Measurements from ENCODE around the gene COL9A1. TPM values are rescaled to one million over a fixed set of nuclear protein-coding genes. Genes with fewer than 3 reads are reported as not detected.

The COL9A1 gene
- total and polyA plus RNA-seq, 7 donors: 0.03 to 0.10 TPM; not detected in 5

DNA sequence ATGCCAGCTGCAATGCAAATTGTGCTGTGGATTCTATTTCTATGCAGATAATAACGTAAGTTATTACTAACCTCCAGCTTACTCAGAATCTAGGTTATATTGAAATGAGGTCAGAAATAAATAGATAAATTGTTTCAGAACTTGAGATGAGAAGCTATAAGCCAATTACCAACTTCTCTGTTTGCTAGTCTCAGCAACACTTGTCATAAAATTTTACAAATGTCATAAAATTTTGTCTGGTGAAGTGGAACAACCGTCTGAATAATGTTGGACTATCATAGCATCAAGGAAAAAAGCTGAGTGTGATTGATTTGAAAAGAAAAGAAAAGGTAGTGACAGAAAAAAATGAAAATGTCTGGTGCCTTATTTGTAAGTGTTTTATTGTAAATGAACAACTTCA is 36.7 kb downstream of the COL9A1 start:
- intact Hi-C loops (cut with DNase I): no loop called here
- H3K9me3 ChIP-seq: no peaks in the 10 kb centered on the region
- no peaks in the 10 kb centered on the region for H3K4me1 ChIP-seq
- no peaks in the 10 kb centered on the region for H3K27me3 ChIP-seq (ENCODE audit: insufficient read depth in 3 of 3, low read length in 2 of 3)
- H3K27ac ChIP-seq: no peak overlapping the region
- ATAC-seq (no peak), DNase-seq (no peak)
- no peaks in the 10 kb centered on the region for H3K36me3 ChIP-seq (ENCODE audit: insufficient read depth in 1 of 2, low read depth in 1 of 2)
- TF ChIP-seq, protein P1, sequence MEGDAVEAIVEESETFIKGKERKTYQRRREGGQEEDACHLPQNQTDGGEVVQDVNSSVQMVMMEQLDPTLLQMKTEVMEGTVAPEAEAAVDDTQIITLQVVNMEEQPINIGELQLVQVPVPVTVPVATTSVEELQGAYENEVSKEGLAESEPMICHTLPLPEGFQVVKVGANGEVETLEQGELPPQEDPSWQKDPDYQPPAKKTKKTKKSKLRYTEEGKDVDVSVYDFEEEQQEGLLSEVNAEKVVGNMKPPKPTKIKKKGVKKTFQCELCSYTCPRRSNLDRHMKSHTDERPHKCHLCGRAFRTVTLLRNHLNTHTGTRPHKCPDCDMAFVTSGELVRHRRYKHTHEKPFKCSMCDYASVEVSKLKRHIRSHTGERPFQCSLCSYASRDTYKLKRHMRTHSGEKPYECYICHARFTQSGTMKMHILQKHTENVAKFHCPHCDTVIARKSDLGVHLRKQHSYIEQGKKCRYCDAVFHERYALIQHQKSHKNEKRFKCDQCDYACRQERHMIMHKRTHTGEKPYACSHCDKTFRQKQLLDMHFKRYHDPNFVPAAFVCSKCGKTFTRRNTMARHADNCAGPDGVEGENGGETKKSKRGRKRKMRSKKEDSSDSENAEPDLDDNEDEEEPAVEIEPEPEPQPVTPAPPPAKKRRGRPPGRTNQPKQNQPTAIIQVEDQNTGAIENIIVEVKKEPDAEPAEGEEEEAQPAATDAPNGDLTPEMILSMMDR (IDR thresholded peaks at IDR 0.05): no peak
- 34 to 53% (median 50%) methylated on average over 2 of the region's 2 CpGs for WGBS, 3 donors
- no peak overlapping the region for H3K4me3 ChIP-seq

DNA sequence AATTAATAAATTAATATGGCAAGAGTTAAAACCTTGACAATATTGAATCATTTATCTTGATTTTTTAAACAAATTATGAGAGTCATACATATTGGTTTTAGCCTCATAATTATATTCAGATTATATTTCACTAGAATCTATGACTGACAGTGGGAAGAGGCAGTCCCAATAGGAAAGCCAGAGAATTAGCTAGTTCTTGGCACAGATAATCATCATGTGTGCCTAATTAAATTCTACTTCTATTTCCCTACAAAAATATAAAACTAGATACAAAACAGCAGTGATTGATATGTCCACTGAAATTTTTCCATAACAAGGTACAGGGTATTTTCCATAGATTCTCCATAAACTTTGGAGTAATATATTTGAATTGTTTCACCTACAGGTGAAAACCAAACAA is 38.6 kb downstream of the COL9A1 start:
- no peaks in the 10 kb centered on the region for H3K27me3 ChIP-seq (ENCODE audit: insufficient read depth in 3 of 3, low read length in 2 of 3)
- H3K4me1 ChIP-seq: no peaks in the 10 kb centered on the region
- no peak overlapping the region for H3K4me3 ChIP-seq
- no peaks in the 10 kb centered on the region for H3K36me3 ChIP-seq (ENCODE audit: insufficient read depth in 1 of 2, low read depth in 1 of 2)
- TF ChIP-seq, protein P1 (IDR thresholded peaks at IDR 0.05): no peak
- H3K27ac ChIP-seq: no peak overlapping the region
- ATAC-seq (no peak), DNase-seq (no peak)
- intact Hi-C loops (cut with DNase I): no loop called here
- H3K9me3 ChIP-seq: no peaks in the 10 kb centered on the region

DNA sequence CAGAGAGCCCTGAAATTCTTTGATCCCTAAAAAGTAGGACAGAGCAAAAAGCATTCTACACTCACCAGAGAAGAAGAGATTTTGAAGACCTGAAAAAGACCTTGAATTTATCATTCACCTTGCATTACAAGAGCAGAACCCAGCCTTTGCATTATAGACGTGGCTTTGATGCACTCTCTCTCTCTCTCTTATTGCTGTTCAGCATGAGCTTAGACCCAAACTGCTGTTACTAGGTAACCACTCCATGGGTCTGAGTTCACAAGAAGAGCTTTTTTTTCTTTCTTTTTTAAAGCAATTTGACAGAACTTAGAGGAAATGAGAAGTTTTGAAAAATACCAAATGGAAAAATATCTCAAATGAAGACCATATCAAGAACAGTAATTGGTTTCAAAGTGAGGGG is 44.4 kb downstream of the COL9A1 start:
- TF ChIP-seq, protein P1 (IDR thresholded peaks at IDR 0.05): no peak
- intact Hi-C loops (cut with DNase I): no loop called here
- WGBS, 3 donors: 28 to 61% (median 38%) methylated on average over 1 of the region's 1 CpG
- Histone ChIP-seq H3K9me3 (no peaks in the 10 kb centered on the region), H3K27ac (no peak overlapping the region), H3K36me3 (ENCODE audit: insufficient read depth in 1 of 2, low read depth in 1 of 2) (no peaks in the 10 kb centered on the region), H3K4me3 (no peak overlapping the region), H3K4me1 (no peaks in the 10 kb centered on the region), H3K27me3 (ENCODE audit: insufficient read depth in 3 of 3, low read length in 2 of 3) (no peaks in the 10 kb centered on the region)
- ATAC-seq: no peak
- DNase-seq: no peak

DNA sequence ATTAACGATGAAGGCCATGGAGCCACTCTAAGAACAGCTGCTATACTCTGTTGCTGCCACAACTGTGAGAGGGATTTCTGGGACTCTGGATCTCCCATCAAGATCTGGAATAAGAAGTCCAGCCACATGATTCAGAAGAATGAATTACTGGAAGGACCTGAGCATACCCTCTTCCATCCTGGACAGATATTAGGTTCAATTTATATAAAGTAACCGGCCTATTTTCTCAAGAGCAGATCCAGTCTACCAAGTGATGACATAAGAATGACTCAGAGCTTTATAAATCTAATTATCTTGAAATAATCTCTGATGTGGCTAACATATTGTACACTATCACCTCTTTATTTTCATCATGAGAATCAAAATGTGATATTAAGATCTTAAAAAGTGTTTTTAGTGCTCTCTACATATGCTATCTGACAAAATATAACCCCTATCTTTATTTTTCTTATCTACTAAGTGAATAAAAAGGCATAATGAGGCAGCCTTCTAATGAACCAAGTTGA is 45.1 kb downstream of the COL9A1 start:
- no peak for ATAC-seq
- WGBS, 3 donors: 87 to 91% (median 90%) methylated on average over 2 of the region's 2 CpGs

DNA sequence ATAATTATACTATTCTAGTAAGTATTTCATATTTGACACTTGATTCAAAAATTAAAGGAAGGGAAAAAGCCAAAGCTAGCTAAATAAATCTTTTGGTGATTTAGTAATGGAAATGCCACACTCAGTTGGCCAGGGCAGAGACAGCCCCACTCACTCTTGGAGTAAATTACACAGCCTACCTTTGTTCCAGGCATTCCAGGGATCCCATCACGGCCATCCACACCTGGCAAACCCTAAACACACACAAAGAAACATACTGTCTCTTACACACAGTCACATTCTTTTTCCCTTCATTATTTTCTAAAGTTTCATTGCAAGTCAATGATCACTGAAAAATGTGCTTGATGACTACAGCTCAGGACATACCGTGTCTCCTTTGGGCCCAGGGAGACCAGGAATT is 48.1 kb downstream of the COL9A1 start:
- no peaks in the 10 kb centered on the region for H3K4me1 ChIP-seq
- no peak overlapping the region for H3K4me3 ChIP-seq
- no peaks in the 10 kb centered on the region for H3K27me3 ChIP-seq (ENCODE audit: insufficient read depth in 3 of 3, low read length in 2 of 3)
- TF ChIP-seq, protein P1 (IDR thresholded peaks at IDR 0.05): no peak
- intact Hi-C loops (cut with DNase I): no loop called here
- DNase-seq (no peak), ATAC-seq (no peak)
- WGBS, 3 donors: 48 to 77% (median 76%) methylated on average over 2 of the region's 2 CpGs
- no peaks in the 10 kb centered on the region for H3K9me3 ChIP-seq
- H3K36me3 ChIP-seq (ENCODE audit: insufficient read depth in 1 of 2, low read depth in 1 of 2): no peaks in the 10 kb centered on the region
- H3K27ac ChIP-seq: no peak overlapping the region

More for the DNA sequence above, 45.1 kb downstream of the COL9A1 start:
- H3K4me1 ChIP-seq: no peaks in the 10 kb centered on the region
- H3K27ac ChIP-seq: no peak overlapping the region
- H3K9me3 ChIP-seq: no peaks in the 10 kb centered on the region
- intact Hi-C loops (cut with DNase I): no loop called here
- TF ChIP-seq, protein P1 (IDR thresholded peaks at IDR 0.05): no peak
- no peaks in the 10 kb centered on the region for H3K27me3 ChIP-seq (ENCODE audit: insufficient read depth in 3 of 3, low read length in 2 of 3)
- H3K4me3 ChIP-seq: no peak overlapping the region
- no peak for DNase-seq
- no peaks in the 10 kb centered on the region for H3K36me3 ChIP-seq (ENCODE audit: insufficient read depth in 1 of 2, low read depth in 1 of 2)
